Esophagus muscularis mucosa (tissue), 4 donors: ENCODE data around the gene BCAS1. TPM values are rescaled to one million over a fixed set of nuclear protein-coding genes. Genes with fewer than 3 reads are reported as not detected.

Source experiments
- DNase-seq: peaks from one replicate; pipeline ENCODE4 v3.0.0-alpha.2; 2017; ENCODE audit errors: extremely low spot score
- H3K27ac ChIP-seq, 4 donors: fragments of 200-600 bp; sonication (generic); replicated peaks in 1 of 4; 1 replicate in 3 of 4; 2 replicates in 1 of 4; pipeline ENCODE4 v1.5.1; 2016 to 2019; ENCODE audit warnings: mild to moderate bottlenecking in 1 of 4
- H3K27me3 ChIP-seq, 4 donors: fragments of 200-600 bp; sonication (generic); one replicate each; pipeline versions ENCODE4 v1.5.1 to v1.6.0; 2016 to 2019
- H3K36me3 ChIP-seq, 4 donors: fragments of 200-600 bp; sonication (generic); one replicate each; pipeline ENCODE4 v1.5.1; 2016 to 2019
- H3K4me1 ChIP-seq, 4 donors: fragments of 200-600 bp; sonication (generic); one replicate each; pipeline ENCODE4 v1.5.1; 2016 to 2019
- H3K4me3 ChIP-seq, 4 donors: fragments of 200-600 bp; sonication (generic); 1 replicate in 2 of 4; 2 replicates in 2 of 4; pipeline ENCODE4 v1.5.1; 2016 to 2019; ENCODE audit warnings: mild to moderate bottlenecking in 4 of 4, moderate library complexity in 1 of 4
- H3K9me3 ChIP-seq, 4 donors: fragments of 200-600 bp; sonication (generic); 1 replicate in 3 of 4; 2 replicates in 1 of 4; pipeline ENCODE4 v1.5.1; 2016 to 2019
- EP300 ChIP-seq: sonication (generic); formaldehyde crosslinking; IDR thresholded peaks from one replicate; pipeline ENCODE4 v1.6.1; 2017; ENCODE audit warnings: antibody characterized with exemption
- POLR2A ChIP-seq: fragments of 450-650 bp; IDR thresholded peaks from one replicate; pipeline ENCODE4 v1.6.1; 2017; ENCODE audit warnings: antibody characterized with exemption, moderate library complexity, mild to moderate bottlenecking, low read depth
- POLR2AphosphoS5 ChIP-seq, 2 donors: sonication (generic); formaldehyde crosslinking; IDR thresholded peaks; one replicate each; pipeline ENCODE4 v1.6.1; 2017; ENCODE audit warnings: antibody characterized with exemption in 2 of 2
- WGBS: methylation state at CpG from one replicate; pipeline ENCODE4 v1.1.5; 2018; 5-methylcytosine and 5-hydroxymethylcytosine counted together
- intact Hi-C: fragments of 100-400 bp; cut with DNase I; formaldehyde crosslinking; loops from one replicate; pipeline ENCODE4 v1.15.1; 2023
- total RNA-seq, 4 donors: library from RNA; depleted of rRNA; stranded (reverse); fragments of >200 nt; gene quantifications; one replicate each; pipeline versions ENCODE4 v1.1.0 to v1.2.1, GENCODE V29; 2016
- TF ChIP-seq, protein P1 (sequence below), 3 experiments: fragments of 200-600 bp in 2 of 3; fragments of 450-650 bp in 1 of 3; sonication (generic) in 2 of 3; IDR thresholded peaks; one replicate each; pipeline ENCODE4 v1.5.1; 2017 to 2019; ENCODE audit warnings: antibody characterized with exemption in 3 of 3, mild to moderate bottlenecking in 2 of 3, moderate library complexity in 1 of 3

BCAS1 gene
- total RNA-seq, 4 donors from 2014 or later, result 0.13 to 0.46 TPM; not detected in 2

GRCh38 chr20:53905820-53906191 lies 164.6 kb downstream of the BCAS1 start:
- no peaks in the 10 kb centered on the region for H3K27me3 ChIP-seq
- peaks cover 13 to 15% (median 15%) of the 10 kb centered on the region in 4 donors for H3K4me1 ChIP-seq
- H3K4me3 ChIP-seq, result no peak overlapping the region
- no peaks in the 10 kb centered on the region for H3K36me3 ChIP-seq
- WGBS, result 92% methylated on average over 5 of the region's 5 CpGs
- TF ChIP-seq POLR2A (no peak), EP300 (no peak), POLR2AphosphoS5 (IDR thresholded peaks at IDR 0.05) (no peak)
- TF ChIP-seq, protein P1, sequence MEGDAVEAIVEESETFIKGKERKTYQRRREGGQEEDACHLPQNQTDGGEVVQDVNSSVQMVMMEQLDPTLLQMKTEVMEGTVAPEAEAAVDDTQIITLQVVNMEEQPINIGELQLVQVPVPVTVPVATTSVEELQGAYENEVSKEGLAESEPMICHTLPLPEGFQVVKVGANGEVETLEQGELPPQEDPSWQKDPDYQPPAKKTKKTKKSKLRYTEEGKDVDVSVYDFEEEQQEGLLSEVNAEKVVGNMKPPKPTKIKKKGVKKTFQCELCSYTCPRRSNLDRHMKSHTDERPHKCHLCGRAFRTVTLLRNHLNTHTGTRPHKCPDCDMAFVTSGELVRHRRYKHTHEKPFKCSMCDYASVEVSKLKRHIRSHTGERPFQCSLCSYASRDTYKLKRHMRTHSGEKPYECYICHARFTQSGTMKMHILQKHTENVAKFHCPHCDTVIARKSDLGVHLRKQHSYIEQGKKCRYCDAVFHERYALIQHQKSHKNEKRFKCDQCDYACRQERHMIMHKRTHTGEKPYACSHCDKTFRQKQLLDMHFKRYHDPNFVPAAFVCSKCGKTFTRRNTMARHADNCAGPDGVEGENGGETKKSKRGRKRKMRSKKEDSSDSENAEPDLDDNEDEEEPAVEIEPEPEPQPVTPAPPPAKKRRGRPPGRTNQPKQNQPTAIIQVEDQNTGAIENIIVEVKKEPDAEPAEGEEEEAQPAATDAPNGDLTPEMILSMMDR (IDR thresholded peaks at IDR 0.05), result no peak
- no peak overlapping the region for H3K27ac ChIP-seq
- intact Hi-C loops, result no loop called here
- no peaks in the 10 kb centered on the region for H3K9me3 ChIP-seq
- no peak for DNase-seq

DNA sequence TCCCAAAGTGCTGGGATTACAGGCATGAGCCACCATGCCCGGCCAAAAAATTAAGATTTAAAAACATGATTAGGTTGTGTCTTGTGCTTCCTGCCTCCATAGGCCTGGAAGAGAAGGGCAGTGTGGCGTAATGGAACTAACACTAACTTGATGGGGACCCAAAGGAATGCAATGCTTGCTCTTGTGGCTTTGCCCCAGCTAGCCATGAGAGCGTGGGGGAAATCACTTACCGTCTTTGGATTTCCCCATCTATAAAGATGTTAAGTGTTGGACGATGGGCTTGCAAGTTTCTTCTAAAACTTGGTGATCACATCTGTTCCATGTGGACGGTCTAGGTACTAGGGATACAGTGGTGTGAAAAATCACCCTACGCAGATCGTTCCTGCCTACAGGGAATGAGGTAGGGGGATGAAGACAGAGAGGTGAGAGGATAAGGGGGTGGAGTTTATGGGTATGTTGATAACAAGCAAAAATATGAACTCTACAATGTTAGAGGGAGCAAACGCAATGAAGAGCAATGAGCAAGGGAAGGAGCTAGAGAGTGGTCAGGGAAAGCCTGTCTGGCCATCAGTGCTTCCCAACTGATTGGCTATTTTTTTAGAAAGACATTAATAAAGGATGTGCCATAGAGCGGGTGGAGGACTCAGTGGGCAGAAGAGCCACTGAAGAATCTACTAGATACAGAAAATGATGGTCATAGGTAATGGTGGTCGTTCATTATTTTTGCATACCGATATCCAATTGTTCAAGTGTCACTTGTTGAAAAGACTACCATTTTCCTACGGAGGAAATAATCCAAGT lies 165.2 kb downstream of the BCAS1 start:
- H3K4me1 ChIP-seq, result peaks cover 15 to 21% (median 20%) of the 10 kb centered on the region in 4 donors
- no peaks in the 10 kb centered on the region for H3K27me3 ChIP-seq
- no peak overlapping the region for H3K27ac ChIP-seq
- 97% methylated on average over 13 of the region's 13 CpGs for WGBS
- TF ChIP-seq POLR2A (no peak), EP300 (no peak), POLR2AphosphoS5 (IDR thresholded peaks at IDR 0.05) (no peak)
- TF ChIP-seq, protein P1 (IDR thresholded peaks at IDR 0.05), result no peak
- no peaks in the 10 kb centered on the region for H3K36me3 ChIP-seq
- intact Hi-C loops, result no loop called here
- H3K9me3 ChIP-seq, result no peaks in the 10 kb centered on the region
- no peak for DNase-seq
- H3K4me3 ChIP-seq, result no peak overlapping the region

DNA sequence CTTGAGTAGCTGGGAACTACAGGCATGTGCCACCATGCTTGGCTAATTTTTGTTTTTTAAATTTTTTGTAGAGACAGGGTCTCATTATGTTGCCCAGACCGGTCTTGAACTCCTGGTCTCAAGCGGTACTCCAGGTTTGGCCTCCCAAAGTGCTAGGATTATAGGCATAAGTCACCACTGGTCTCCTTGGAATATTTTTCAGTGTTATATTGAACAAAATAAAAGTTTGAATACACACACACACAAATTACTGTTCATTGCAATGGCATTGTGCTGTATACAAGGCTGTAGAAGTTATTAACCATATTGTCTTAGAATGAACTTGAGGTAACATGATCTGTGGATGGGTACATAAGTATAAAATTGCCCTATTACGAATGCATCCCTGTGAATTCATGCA lies 166.1 kb downstream of the BCAS1 start:
- H3K36me3 ChIP-seq, result no peaks in the 10 kb centered on the region
- H3K4me3 ChIP-seq, result no peak overlapping the region
- no peaks in the 10 kb centered on the region for H3K9me3 ChIP-seq
- intact Hi-C loops, result no loop called here
- peaks cover 25 to 31% (median 29%) of the 10 kb centered on the region in 4 donors for H3K4me1 ChIP-seq
- H3K27ac ChIP-seq, result no peak overlapping the region
- TF ChIP-seq EP300, result no peak
- TF ChIP-seq POLR2AphosphoS5 (IDR thresholded peaks at IDR 0.05), result no peak
- TF ChIP-seq POLR2A, result no peak
- no peak for DNase-seq
- no peaks in the 10 kb centered on the region for H3K27me3 ChIP-seq
- 98% methylated on average over 3 of the region's 3 CpGs for WGBS

GRCh38 chr20:53903652-53903987 lies 166.8 kb downstream of the BCAS1 start:
- Histone ChIP-seq H3K9me3 (no peaks in the 10 kb centered on the region), H3K27me3 (no peaks in the 10 kb centered on the region), H3K4me3 (no peak overlapping the region), H3K36me3 (no peaks in the 10 kb centered on the region), H3K4me1 (peaks cover 31 to 34% (median 33%) of the 10 kb centered on the region in 4 donors), H3K27ac (no peak overlapping the region)
- 88% methylated on average over 2 of the region's 2 CpGs for WGBS
- intact Hi-C loops, result no loop called here
- no peak for DNase-seq
- TF ChIP-seq EP300 (no peak), POLR2AphosphoS5 (IDR thresholded peaks at IDR 0.05) (no peak), POLR2A (no peak)
- TF ChIP-seq, protein P1 (IDR thresholded peaks at IDR 0.05), result no peak

GRCh38 chr20:53902968-53903651 lies 167.3 kb downstream of the BCAS1 start:
- no peak for TF ChIP-seq POLR2A
- TF ChIP-seq POLR2AphosphoS5 (IDR thresholded peaks at IDR 0.05), result no peak
- no peaks in the 10 kb centered on the region for H3K9me3 ChIP-seq

More at GRCh38 chr20:53902968-53903651, 167.3 kb downstream of the BCAS1 start:
- H3K27me3 ChIP-seq, result no peaks in the 10 kb centered on the region
- no peaks in the 10 kb centered on the region for H3K36me3 ChIP-seq
- H3K4me3 ChIP-seq, result no peak overlapping the region
- no peak overlapping the region for H3K27ac ChIP-seq
- intact Hi-C loops, result no loop called here
- peaks cover 31 to 37% (median 34%) of the 10 kb centered on the region in 4 donors for H3K4me1 ChIP-seq
- DNase-seq, result no peak
- 94% methylated on average over 11 of the region's 11 CpGs for whole genome bisulfite sequencing
